GM23338 (cell line): ENCODE results near the gene RCOR3. TPM values are rescaled to one million over a fixed set of nuclear protein-coding genes. Genes with fewer than 3 reads are reported as not detected.

Experiments used
- ATAC-seq: fragments of 200-7000 bp; cut with Tn5 transposase; 3 replicates; pipeline ENCODE4 v1.9.1; 2020
- DNase-seq: peaks from one replicate; pipeline ENCODE4 v3.0.0-alpha.2; 2015; ENCODE audit warnings: low spot score
- H2AFZ ChIP-seq: fragments of 200-600 bp; sonication (generic); 2 replicates; pipeline ENCODE4 v1.8.0; 2016; ENCODE audit warnings: antibody characterized with exemption, mild to moderate bottlenecking, moderate library complexity
- H3F3A ChIP-seq: fragments of 200-600 bp; sonication (generic); replicated peaks from 2 replicates; pipeline ENCODE4 v1.8.0; 2017; ENCODE audit warnings: antibody characterized with exemption, mixed run types, low read depth
- H3K27ac ChIP-seq: fragments of 200-600 bp; sonication (generic); 2 replicates; pipeline ENCODE4 v1.6.1; 2016; ENCODE audit warnings: low read depth
- H3K27me3 ChIP-seq: fragments of 200-600 bp; sonication (generic); 2 replicates; pipeline ENCODE4 v1.8.0; 2016; ENCODE audit warnings: mild to moderate bottlenecking, mixed run types, moderate library complexity; ENCODE audit not compliant: insufficient read depth
- H3K36me3 ChIP-seq: fragments of 200-600 bp; sonication (generic); 2 replicates; pipeline ENCODE4 v1.8.0; 2016; ENCODE audit warnings: mild to moderate bottlenecking; ENCODE audit not compliant: insufficient read depth
- H3K4me1 ChIP-seq: fragments of 200-600 bp; sonication (generic); 2 replicates; pipeline ENCODE4 v1.8.0; 2016; ENCODE audit warnings: mild to moderate bottlenecking, moderate library complexity; ENCODE audit not compliant: insufficient read depth
- H3K4me2 ChIP-seq: fragments of 200-600 bp; sonication (generic); 2 replicates; pipeline ENCODE4 v1.7.1; 2017; ENCODE audit warnings: mixed run types
- H3K4me3 ChIP-seq: fragments of 200-600 bp; sonication (generic); 2 replicates; pipeline ENCODE4 v1.6.1; 2016; ENCODE audit warnings: mixed run types
- H3K79me2 ChIP-seq: fragments of 200-600 bp; sonication (generic); replicated peaks from 2 replicates; pipeline ENCODE4 v1.8.0; 2017; ENCODE audit warnings: mild to moderate bottlenecking; ENCODE audit not compliant: insufficient read depth
- H3K9me2 ChIP-seq: fragments of 200-600 bp; sonication (generic); 2 replicates; pipeline ENCODE4 v1.8.0; 2017; ENCODE audit not compliant: insufficient read depth
- H4K20me1 ChIP-seq: fragments of 200-600 bp; sonication (generic); replicated peaks from 2 replicates; pipeline ENCODE4 v1.8.0; 2017; ENCODE audit warnings: mild to moderate bottlenecking; ENCODE audit not compliant: insufficient read depth
- H3K27ac Mint-ChIP-seq: 2 replicates; pipeline ENCODE4 v1.8.0; 2020; ENCODE audit warnings: inconsistent platforms, mild to moderate bottlenecking, moderate library complexity, mixed read lengths
- H3K27me3 Mint-ChIP-seq: 3 replicates; pipeline ENCODE4 v1.8.0; 2022; ENCODE audit warnings: low read depth, mild to moderate bottlenecking, moderate library complexity, mixed read lengths, inconsistent platforms; ENCODE audit not compliant: insufficient read depth, poor library complexity
- H3K36me3 Mint-ChIP-seq: 3 replicates; pipeline ENCODE4 v1.8.0; 2021; ENCODE audit warnings: low read depth, mild to moderate bottlenecking, inconsistent platforms, moderate library complexity, mixed read lengths
- H3K4me1 Mint-ChIP-seq: 3 replicates; pipeline ENCODE4 v1.8.0; 2020; ENCODE audit warnings: mild to moderate bottlenecking, inconsistent platforms, mixed read lengths
- H3K4me3 Mint-ChIP-seq: 3 replicates; pipeline ENCODE4 v1.8.0; 2021; ENCODE audit warnings: moderate library complexity, mild to moderate bottlenecking, inconsistent platforms, mixed read lengths
- H3K9me3 Mint-ChIP-seq: 3 replicates; pipeline ENCODE4 v1.8.0; 2020; ENCODE audit warnings: moderate library complexity, mild to moderate bottlenecking, inconsistent platforms, mixed read lengths
- CREB1 ChIP-seq: fragments of 250-450 bp; sonication (Bioruptor Pico); IDR thresholded peaks from 2 replicates; pipeline ENCODE4 v1.5.0; 2020; ENCODE audit warnings: low read depth, mild to moderate bottlenecking, moderate library complexity
- EZH2 ChIP-seq: fragments of 200-600 bp; sonication (generic); IDR thresholded peaks from one replicate; pipeline ENCODE4 v1.8.0; 2017; ENCODE audit warnings: antibody characterized with exemption, mild to moderate bottlenecking, low read depth; ENCODE audit not compliant: unreplicated experiment
- EZH2phosphoT487 ChIP-seq: fragments of 200-600 bp; sonication (generic); IDR thresholded peaks from one replicate; pipeline ENCODE4 v1.8.1; 2018; ENCODE audit warnings: antibody characterized with exemption; ENCODE audit not compliant: unreplicated experiment
- JUNB ChIP-seq: IDR thresholded peaks from one replicate; pipeline ENCODE4 v1.6.1; 2016; ENCODE audit warnings: antibody characterized with exemption; ENCODE audit not compliant: unreplicated experiment
- NANOG ChIP-seq: IDR thresholded peaks from 2 replicates; pipeline ENCODE4 v1.6.1; 2016; ENCODE audit warnings: antibody characterized with exemption, borderline replicate concordance
- POLR2AphosphoS5 ChIP-seq: IDR thresholded peaks from 2 replicates; pipeline ENCODE4 v1.6.1; 2016; ENCODE audit warnings: antibody characterized with exemption, low read depth
- STAT1 ChIP-seq: IDR thresholded peaks from one replicate; pipeline ENCODE4 v1.6.1; 2016; ENCODE audit warnings: antibody characterized with exemption; ENCODE audit not compliant: unreplicated experiment
- ZNF114 ChIP-seq: fragments of 250-450 bp; sonication (Bioruptor Pico); IDR thresholded peaks from 2 replicates; pipeline ENCODE4 v1.5.0; 2020; ENCODE audit warnings: mild to moderate bottlenecking, moderate library complexity
- ZNF331 ChIP-seq: fragments of 250-450 bp; sonication (Bioruptor Pico); IDR thresholded peaks from 2 replicates; pipeline ENCODE4 v1.5.0; 2020; ENCODE audit warnings: low read depth, mild to moderate bottlenecking, moderate library complexity
- polyA plus RNA-seq: library from polyadenylated mRNA; unstranded; fragments of >200 nt; fragmentation: Nextera tagmentation; extraction: Ambion mirVana; gene quantifications from 2 replicates; pipeline ENCODE4 v1.2.1, GENCODE V29; 2016
- total RNA-seq: library from RNA; depleted of rRNA; stranded (reverse); fragments of >200 nt; shearing (Covaris generic); gene quantifications from 2 replicates; pipeline ENCODE4 v1.2.3, GENCODE V29; 2014
- TF ChIP-seq, protein P1 (sequence below): fragments of 250-450 bp; sonication (Bioruptor Pico); IDR thresholded peaks from 2 replicates; pipeline ENCODE4 v1.5.0; 2020; ENCODE audit warnings: mild to moderate bottlenecking, moderate library complexity
- TF ChIP-seq, protein P2 (sequence below): IDR thresholded peaks from 2 replicates; pipeline ENCODE4 v1.6.1; 2016; ENCODE audit warnings: antibody characterized with exemption
- TF ChIP-seq, protein P3 (sequence below), 2 experiments: fragments of 200-600 bp in 1 of 2; sonication (generic) in 1 of 2; conservative IDR thresholded peaks; 2 replicates each; pipeline versions ENCODE4 v1.5.1 to v1.6.1; 2016 to 2017; ENCODE audit warnings: antibody characterized with exemption in 2 of 2, low read depth in 2 of 2, mild to moderate bottlenecking in 2 of 2, moderate library complexity in 1 of 2
- TF ChIP-seq, protein P4 (sequence below): IDR thresholded peaks from one replicate; pipeline ENCODE4 v1.6.1; 2018; ENCODE audit warnings: antibody characterized with exemption; ENCODE audit not compliant: unreplicated experiment

The RCOR3 gene
- total and polyA plus RNA-seq, 2 experiments from 2014 or later = 19.4 to 26.2 TPM

DNA sequence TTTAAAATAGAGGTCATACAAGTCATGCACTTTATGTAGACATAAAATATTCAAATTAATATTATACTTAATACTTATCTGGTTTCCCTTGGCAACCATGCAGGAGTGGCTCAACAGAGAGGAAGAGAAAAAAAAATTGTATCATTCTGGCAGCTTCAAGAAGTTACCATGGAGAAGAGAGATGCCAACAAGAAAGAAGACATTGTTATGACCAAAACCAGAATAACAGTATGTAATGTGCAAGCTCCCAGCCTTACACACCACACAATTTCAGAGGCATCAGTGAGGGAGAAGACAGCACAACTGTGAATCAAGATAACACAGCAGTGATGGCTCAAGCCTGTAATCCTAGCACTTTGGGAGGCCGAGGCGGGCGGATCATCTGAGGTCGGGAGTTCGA lies 49.1 kb upstream of the RCOR3 start (continued):
- TF ChIP-seq, protein P1, sequence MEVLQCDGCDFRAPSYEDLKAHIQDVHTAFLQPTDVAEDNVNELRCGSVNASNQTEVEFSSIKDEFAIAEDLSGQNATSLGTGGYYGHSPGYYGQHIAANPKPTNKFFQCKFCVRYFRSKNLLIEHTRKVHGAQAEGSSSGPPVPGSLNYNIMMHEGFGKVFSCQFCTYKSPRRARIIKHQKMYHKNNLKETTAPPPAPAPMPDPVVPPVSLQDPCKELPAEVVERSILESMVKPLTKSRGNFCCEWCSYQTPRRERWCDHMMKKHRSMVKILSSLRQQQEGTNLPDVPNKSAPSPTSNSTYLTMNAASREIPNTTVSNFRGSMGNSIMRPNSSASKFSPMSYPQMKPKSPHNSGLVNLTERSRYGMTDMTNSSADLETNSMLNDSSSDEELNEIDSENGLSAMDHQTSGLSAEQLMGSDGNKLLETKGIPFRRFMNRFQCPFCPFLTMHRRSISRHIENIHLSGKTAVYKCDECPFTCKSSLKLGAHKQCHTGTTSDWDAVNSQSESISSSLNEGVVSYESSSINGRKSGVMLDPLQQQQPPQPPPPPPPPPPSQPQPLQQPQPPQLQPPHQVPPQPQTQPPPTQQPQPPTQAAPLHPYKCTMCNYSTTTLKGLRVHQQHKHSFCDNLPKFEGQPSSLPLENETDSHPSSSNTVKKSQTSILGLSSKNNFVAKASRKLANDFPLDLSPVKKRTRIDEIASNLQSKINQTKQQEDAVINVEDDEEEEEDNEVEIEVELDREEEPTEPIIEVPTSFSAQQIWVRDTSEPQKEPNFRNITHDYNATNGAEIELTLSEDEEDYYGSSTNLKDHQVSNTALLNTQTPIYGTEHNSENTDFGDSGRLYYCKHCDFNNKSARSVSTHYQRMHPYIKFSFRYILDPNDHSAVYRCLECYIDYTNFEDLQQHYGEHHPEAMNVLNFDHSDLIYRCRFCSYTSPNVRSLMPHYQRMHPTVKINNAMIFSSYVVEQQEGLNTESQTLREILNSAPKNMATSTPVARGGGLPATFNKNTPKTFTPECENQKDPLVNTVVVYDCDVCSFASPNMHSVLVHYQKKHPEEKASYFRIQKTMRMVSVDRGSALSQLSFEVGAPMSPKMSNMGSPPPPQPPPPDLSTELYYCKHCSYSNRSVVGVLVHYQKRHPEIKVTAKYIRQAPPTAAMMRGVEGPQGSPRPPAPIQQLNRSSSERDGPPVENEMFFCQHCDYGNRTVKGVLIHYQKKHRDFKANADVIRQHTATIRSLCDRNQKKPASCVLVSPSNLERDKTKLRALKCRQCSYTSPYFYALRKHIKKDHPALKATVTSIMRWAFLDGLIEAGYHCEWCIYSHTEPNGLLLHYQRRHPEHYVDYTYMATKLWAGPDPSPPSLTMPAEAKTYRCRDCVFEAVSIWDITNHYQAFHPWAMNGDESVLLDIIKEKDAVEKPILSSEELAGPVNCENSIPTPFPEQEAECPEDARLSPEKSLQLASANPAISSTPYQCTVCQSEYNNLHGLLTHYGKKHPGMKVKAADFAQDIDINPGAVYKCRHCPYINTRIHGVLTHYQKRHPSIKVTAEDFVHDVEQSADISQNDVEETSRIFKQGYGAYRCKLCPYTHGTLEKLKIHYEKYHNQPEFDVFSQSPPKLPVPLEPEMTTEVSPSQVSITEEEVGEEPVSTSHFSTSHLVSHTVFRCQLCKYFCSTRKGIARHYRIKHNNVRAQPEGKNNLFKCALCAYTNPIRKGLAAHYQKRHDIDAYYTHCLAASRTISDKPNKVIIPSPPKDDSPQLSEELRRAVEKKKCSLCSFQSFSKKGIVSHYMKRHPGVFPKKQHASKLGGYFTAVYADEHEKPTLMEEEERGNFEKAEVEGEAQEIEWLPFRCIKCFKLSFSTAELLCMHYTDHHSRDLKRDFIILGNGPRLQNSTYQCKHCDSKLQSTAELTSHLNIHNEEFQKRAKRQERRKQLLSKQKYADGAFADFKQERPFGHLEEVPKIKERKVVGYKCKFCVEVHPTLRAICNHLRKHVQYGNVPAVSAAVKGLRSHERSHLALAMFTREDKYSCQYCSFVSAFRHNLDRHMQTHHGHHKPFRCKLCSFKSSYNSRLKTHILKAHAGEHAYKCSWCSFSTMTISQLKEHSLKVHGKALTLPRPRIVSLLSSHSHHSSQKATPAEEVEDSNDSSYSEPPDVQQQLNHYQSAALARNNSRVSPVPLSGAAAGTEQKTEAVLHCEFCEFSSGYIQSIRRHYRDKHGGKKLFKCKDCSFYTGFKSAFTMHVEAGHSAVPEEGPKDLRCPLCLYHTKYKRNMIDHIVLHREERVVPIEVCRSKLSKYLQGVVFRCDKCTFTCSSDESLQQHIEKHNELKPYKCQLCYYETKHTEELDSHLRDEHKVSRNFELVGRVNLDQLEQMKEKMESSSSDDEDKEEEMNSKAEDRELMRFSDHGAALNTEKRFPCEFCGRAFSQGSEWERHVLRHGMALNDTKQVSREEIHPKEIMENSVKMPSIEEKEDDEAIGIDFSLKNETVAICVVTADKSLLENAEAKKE (CRISPR knock-in tag) = no peak
- TF ChIP-seq STAT1 = no peak
- no peak for TF ChIP-seq ZNF331 (CRISPR knock-in tag)
- TF ChIP-seq JUNB = no peak
- TF ChIP-seq CREB1 (CRISPR knock-in tag) = no peak
- TF ChIP-seq, protein P2, sequence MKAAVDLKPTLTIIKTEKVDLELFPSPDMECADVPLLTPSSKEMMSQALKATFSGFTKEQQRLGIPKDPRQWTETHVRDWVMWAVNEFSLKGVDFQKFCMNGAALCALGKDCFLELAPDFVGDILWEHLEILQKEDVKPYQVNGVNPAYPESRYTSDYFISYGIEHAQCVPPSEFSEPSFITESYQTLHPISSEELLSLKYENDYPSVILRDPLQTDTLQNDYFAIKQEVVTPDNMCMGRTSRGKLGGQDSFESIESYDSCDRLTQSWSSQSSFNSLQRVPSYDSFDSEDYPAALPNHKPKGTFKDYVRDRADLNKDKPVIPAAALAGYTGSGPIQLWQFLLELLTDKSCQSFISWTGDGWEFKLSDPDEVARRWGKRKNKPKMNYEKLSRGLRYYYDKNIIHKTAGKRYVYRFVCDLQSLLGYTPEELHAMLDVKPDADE = no peak
- no peak for TF ChIP-seq EZH2
- no peak for TF ChIP-seq NANOG
- no peak for TF ChIP-seq POLR2AphosphoS5
- no peak for TF ChIP-seq EZH2phosphoT487

DNA sequence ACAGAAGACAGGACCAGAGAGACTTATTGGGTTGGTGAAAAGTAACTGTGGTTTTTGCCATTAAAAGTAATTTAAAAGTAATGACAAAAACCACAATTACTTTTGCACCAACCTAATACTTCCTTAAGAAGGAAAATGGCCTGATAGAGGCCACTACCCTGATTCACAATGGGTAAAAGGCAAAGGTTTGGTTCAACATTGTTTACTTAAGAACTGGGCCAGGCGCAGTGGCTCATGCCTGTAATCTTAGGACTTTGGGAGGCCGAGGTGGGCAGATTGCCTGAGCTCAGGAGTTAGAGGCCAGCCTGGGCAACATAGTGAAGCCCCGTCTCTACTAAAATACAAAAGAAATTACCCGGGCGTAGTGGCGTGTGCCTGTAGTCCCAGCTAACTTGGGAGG lies 48.2 kb upstream of the RCOR3 start:
- no peaks in the 10 kb centered on the region for H3K4me1 ChIP-seq
- Mint-ChIP-seq H3K4me1 (no peaks in the 10 kb centered on the region), H3K9me3 (peaks cover 6% of the 10 kb centered on the region; the same call in 1 of the 3 replicates), H3K27ac (no peak overlapping the region), H3K4me3 (no peak overlapping the region), H3K36me3 (no peaks in the 10 kb centered on the region; the same call in 2 of the 3 replicates), H3K27me3 (peaks cover 2% of the 10 kb centered on the region)
- ATAC-seq (no peak), DNase-seq (no peak)
- H3K27ac ChIP-seq = no peak overlapping the region
- no peaks in the 10 kb centered on the region for H3K36me3 ChIP-seq
- no peaks in the 10 kb centered on the region for H3F3A ChIP-seq
- no peak overlapping the region for H3K4me2 ChIP-seq
- H2AFZ ChIP-seq = peak overlapping the region; percentile 32; the same call in 1 of the 2 replicates
- no peaks in the 10 kb centered on the region for H4K20me1 ChIP-seq
- H3K4me3 ChIP-seq = no peak overlapping the region
- no peaks in the 10 kb centered on the region for H3K9me2 ChIP-seq
- no peaks in the 10 kb centered on the region for H3K27me3 ChIP-seq
- H3K79me2 ChIP-seq = no peaks in the 10 kb centered on the region
- TF ChIP-seq ZNF114 (no peak), EZH2phosphoT487 (no peak), NANOG (no peak), JUNB (no peak), STAT1 (no peak), POLR2AphosphoS5 (no peak)
- TF ChIP-seq, protein P3, sequence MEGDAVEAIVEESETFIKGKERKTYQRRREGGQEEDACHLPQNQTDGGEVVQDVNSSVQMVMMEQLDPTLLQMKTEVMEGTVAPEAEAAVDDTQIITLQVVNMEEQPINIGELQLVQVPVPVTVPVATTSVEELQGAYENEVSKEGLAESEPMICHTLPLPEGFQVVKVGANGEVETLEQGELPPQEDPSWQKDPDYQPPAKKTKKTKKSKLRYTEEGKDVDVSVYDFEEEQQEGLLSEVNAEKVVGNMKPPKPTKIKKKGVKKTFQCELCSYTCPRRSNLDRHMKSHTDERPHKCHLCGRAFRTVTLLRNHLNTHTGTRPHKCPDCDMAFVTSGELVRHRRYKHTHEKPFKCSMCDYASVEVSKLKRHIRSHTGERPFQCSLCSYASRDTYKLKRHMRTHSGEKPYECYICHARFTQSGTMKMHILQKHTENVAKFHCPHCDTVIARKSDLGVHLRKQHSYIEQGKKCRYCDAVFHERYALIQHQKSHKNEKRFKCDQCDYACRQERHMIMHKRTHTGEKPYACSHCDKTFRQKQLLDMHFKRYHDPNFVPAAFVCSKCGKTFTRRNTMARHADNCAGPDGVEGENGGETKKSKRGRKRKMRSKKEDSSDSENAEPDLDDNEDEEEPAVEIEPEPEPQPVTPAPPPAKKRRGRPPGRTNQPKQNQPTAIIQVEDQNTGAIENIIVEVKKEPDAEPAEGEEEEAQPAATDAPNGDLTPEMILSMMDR (conservative IDR thresholded peaks at IDR 0.05; ENCODE audit: low read depth in 2 of 2) = no peak
- TF ChIP-seq, protein P4, sequence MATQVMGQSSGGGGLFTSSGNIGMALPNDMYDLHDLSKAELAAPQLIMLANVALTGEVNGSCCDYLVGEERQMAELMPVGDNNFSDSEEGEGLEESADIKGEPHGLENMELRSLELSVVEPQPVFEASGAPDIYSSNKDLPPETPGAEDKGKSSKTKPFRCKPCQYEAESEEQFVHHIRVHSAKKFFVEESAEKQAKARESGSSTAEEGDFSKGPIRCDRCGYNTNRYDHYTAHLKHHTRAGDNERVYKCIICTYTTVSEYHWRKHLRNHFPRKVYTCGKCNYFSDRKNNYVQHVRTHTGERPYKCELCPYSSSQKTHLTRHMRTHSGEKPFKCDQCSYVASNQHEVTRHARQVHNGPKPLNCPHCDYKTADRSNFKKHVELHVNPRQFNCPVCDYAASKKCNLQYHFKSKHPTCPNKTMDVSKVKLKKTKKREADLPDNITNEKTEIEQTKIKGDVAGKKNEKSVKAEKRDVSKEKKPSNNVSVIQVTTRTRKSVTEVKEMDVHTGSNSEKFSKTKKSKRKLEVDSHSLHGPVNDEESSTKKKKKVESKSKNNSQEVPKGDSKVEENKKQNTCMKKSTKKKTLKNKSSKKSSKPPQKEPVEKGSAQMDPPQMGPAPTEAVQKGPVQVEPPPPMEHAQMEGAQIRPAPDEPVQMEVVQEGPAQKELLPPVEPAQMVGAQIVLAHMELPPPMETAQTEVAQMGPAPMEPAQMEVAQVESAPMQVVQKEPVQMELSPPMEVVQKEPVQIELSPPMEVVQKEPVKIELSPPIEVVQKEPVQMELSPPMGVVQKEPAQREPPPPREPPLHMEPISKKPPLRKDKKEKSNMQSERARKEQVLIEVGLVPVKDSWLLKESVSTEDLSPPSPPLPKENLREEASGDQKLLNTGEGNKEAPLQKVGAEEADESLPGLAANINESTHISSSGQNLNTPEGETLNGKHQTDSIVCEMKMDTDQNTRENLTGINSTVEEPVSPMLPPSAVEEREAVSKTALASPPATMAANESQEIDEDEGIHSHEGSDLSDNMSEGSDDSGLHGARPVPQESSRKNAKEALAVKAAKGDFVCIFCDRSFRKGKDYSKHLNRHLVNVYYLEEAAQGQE = no peak
